HepG2 (cell line): Measurements from ENCODE around the gene NDUFB10. TPM values are rescaled to one million over a fixed set of nuclear protein-coding genes. Genes with fewer than 3 reads are reported as not detected.

Experiments used
- ATAC-seq: fragments of 200-7000 bp; cut with Tn5 transposase; 3 replicates; pipeline ENCODE4 v1.9.1; 2020; ENCODE audit warnings: mild to moderate bottlenecking, moderate library complexity
- BruUV-seq: library from RNA; stranded (reverse); fragments of 400-500 nt; replicated peaks from 2 replicates; lab custom pipeline; 2021; lab: Mats Ljungman, UMichigan
- CTCF ChIA-PET: fragments of 300-600 bp; formaldehyde crosslinking; extraction: SDS; loops from one replicate; lab custom pipeline; 2021; ENCODE audit warnings: low total read pairs, inconsistent platforms, low intra/inter-chr PET ratio; lab: Yijun Ruan, JAX
- POLR2A ChIA-PET: fragments of 350-600 bp; sonication (Branson Sonifier 250); formaldehyde crosslinking; loops from one replicate; lab custom pipeline; 2020; ENCODE audit warnings: antibody characterized with exemption, inconsistent platforms; lab: Yijun Ruan, JAX
- DNase-seq: peaks from one replicate; pipeline ENCODE4 v3.0.0-alpha.2; 2015; ENCODE audit warnings: low spot score
- FAIRE-seq: peaks from 3 replicates; lab custom pipeline; 2011; peaks lifted over from hg19 to GRCh38; lab: Jason Lieb, UNC
- H2AFZ ChIP-seq: one replicate; pipeline ENCODE4 v1.6.1; 2011; ENCODE audit warnings: low read length, inconsistent platforms
- H3K27ac ChIP-seq: fragments of 300-600 bp; 3 replicates; pipeline ENCODE4 v1.8.0; 2011; ENCODE audit warnings: mixed run types, mild to moderate bottlenecking, mixed read lengths, low read length, inconsistent platforms; ENCODE audit not compliant: insufficient read depth; ENCODE audit errors: extremely low read length
- H3K27me3 ChIP-seq, 2 experiments: fragments of 200-600 bp in 1 of 2; 2 replicates in 1 of 2; 3 replicates in 1 of 2; pipeline versions ENCODE4 v1.6.0 to v1.8.0; 2011; ENCODE audit warnings: low read length in 2 of 2, mild to moderate bottlenecking in 2 of 2, moderate library complexity in 2 of 2, inconsistent platforms in 1 of 2; ENCODE audit not compliant: insufficient read depth in 2 of 2, control insufficient read depth in 1 of 2
- H3K36me3 ChIP-seq, 2 experiments: fragments of 200-600 bp in 1 of 2; replicated peaks in 1 of 2; 2 replicates in 1 of 2; 3 replicates in 1 of 2; pipeline versions ENCODE4 v1.5.1 to v1.8.0; 2011; ENCODE audit warnings: low read length in 2 of 2, inconsistent platforms in 1 of 2; ENCODE audit not compliant: insufficient read depth in 2 of 2, control insufficient read depth in 1 of 2
- H3K4me1 ChIP-seq: 2 replicates; pipeline ENCODE4 v1.5.1; 2012; ENCODE audit warnings: low read length, inconsistent platforms; ENCODE audit not compliant: insufficient read depth
- H3K4me2 ChIP-seq: 2 replicates; pipeline ENCODE4 v1.6.0; 2011; ENCODE audit warnings: low read depth, low read length, inconsistent platforms
- H3K4me3 ChIP-seq, 3 experiments: fragments of 200-600 bp in 1 of 3; sonication (generic), shearing (Covaris generic) in 1 of 3; replicated peaks in 1 of 3; 2 replicates each; pipeline ENCODE4 v1.5.1; 2011 to 2016; ENCODE audit warnings: low read length in 3 of 3, inconsistent platforms in 2 of 3, low read depth in 2 of 3, mild to moderate bottlenecking in 2 of 3, control low read depth in 1 of 3, mixed read lengths in 1 of 3; ENCODE audit not compliant: insufficient read depth in 1 of 3
- H3K79me2 ChIP-seq: one replicate; pipeline ENCODE4 v1.6.1; 2011; ENCODE audit warnings: low read length, inconsistent platforms; ENCODE audit not compliant: insufficient read depth
- H3K9ac ChIP-seq: 2 replicates; pipeline ENCODE4 v1.6.0; 2011; ENCODE audit warnings: mild to moderate bottlenecking, low read depth, low read length, inconsistent platforms; ENCODE audit not compliant: insufficient read depth
- H3K9me3 ChIP-seq: 2 replicates; pipeline ENCODE4 v1.5.1; 2012; ENCODE audit warnings: mild to moderate bottlenecking, low read length
- H4K20me1 ChIP-seq: 2 replicates; pipeline ENCODE4 v1.6.0; 2011; ENCODE audit warnings: inconsistent platforms, mild to moderate bottlenecking, low read length, moderate library complexity; ENCODE audit not compliant: insufficient read depth
- AGO2 ChIP-seq: fragments of 200-400 bp; formaldehyde crosslinking; optimal IDR thresholded peaks from 2 replicates; pipeline ENCODE3; 2017; ENCODE audit warnings: mild to moderate bottlenecking, low read depth, low read length, moderate library complexity
- RBFOX2 ChIP-seq: fragments of 200-400 bp; formaldehyde crosslinking; IDR thresholded peaks from 2 replicates; pipeline ENCODE4 v1.6.1; 2017; ENCODE audit warnings: low read depth, mild to moderate bottlenecking, low read length
- SRF ChIP-seq: IDR thresholded peaks from 2 replicates; pipeline ENCODE4 v1.6.1; 2011; ENCODE audit warnings: mild to moderate bottlenecking, low read depth, low read length, moderate library complexity
- WGBS: methylation state at CpG from one replicate; pipeline ENCODE4 v1.1.6; 2017; ENCODE audit warnings: low lambda C conversion rate; 5-methylcytosine and 5-hydroxymethylcytosine counted together
- in situ Hi-C: cut with HindIII; loops from 2 replicates; pipeline ENCODE4 v1.10.0; 2017; ENCODE audit warnings: low pct_unique_long_range_greater_than_20kb; ENCODE audit not compliant: extremely low pct_ligation_motif_present
- intact Hi-C: fragments of 100-400 bp; cut with micrococcal nuclease; formaldehyde crosslinking; loops from one replicate; pipeline ENCODE4 v1.10.0; 2022; ENCODE audit not compliant: unreplicated experiment
- polyA plus RNA-seq, 8 experiments: library from polyadenylated mRNA; depleted of rRNA in 3 of 8; stranded (reverse) in 7 of 8; unstranded in 1 of 8; fragments of >200 nt; fragmentation: Illumina TruSeq in 4 of 8; extraction: Trizol in 4 of 8; gene quantifications; 2 replicates each; pipeline versions ENCODE4 v1.2.1 to v1.2.3, GENCODE V29; 2011 to 2016; ENCODE audit warnings: low read depth in 4 of 8, missing spikeins in 1 of 8, mixed read lengths in 1 of 8; ENCODE audit not compliant: insufficient read depth in 1 of 8
- total RNA-seq, 5 experiments: library from RNA; depleted of rRNA; stranded (reverse); fragments of >200 nt; fragmentation: Illumina TruSeq; extraction: Trizol; gene quantifications; 2 replicates each; pipeline ENCODE4 v1.2.3, GENCODE V29; 2016; ENCODE audit warnings: low read depth in 1 of 5
- TF ChIP-seq, protein P1 (sequence below): sonication (generic); formaldehyde crosslinking; IDR thresholded peaks from 2 replicates; pipeline ENCODE4 v1.4.0; 2020; ENCODE audit warnings: missing genetic modification reagents

The NDUFB10 gene
- total and polyA plus RNA-seq, 2 of the 13 experiments (the other 11 are each of a cell fraction or from before 2014, with no cell fraction given), result 68.6 to 157 TPM

DNA sequence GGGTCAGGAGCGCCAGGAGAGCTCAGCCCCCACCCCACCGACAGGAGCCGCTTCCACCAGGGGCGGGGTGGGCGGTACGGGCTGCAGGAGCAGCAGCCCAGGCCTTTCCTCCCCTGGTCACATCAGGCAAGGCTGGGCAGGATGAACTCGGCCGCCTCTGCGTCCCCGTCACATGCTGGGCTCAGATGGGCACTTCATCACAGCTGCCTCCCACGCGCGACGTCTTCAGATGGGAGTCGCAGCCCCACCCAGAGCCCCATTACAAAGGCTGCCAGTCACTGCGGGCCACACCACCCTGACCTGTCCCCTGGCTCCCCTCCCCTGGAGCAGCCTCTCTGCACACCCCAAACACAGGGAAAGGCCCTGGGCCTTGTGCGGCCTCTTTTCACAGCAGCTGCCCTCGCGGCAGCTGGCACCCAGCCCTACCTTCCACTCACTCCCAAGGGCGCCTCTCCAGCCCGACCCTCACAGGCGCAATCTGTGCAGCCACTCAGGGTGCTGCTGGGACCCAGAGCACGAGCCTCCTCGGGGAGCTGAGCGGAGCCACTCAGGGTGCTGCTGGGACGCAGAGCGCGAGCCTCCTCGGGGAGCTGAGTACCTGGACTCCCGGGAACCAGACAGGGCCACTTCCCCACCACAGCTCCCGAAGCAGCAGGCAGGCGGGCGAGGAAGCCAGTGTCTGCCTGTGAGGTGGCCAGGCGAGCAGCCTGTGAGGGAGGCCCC, 45.6 kb downstream of the NDUFB10 start:
- FAIRE-seq, result no peak
- CTCF ChIA-PET, result interaction anchor here (1.7 kb wide), 1 partner anchor 136 kb away, joined by 10 read pairs; no protein-coding TSS in a partner anchor
- Histone ChIP-seq H3K27ac (peak overlapping the region; percentile 1), H4K20me1 (peaks cover 18% of the 10 kb centered on the region; the same call in 1 of the 2 replicates), H3K36me3 (peaks cover 19 to 35% of the 10 kb centered on the region in 2 experiments), H3K79me2 (peaks cover 47% of the 10 kb centered on the region), H3K4me3 (peak overlapping the region in 1 of 3 experiments; percentile 17; a peak in 1 of 6 replicates), H3K27me3 (no peaks in the 10 kb centered on the region), H3K9me3 (no peaks in the 10 kb centered on the region), H3K4me2 (peak overlapping the region; percentile 42; the same call in 1 of the 2 replicates), H2AFZ (no peak overlapping the region), H3K9ac (no peak overlapping the region), H3K4me1 (peaks cover 43% of the 10 kb centered on the region)
- intact Hi-C loops (no loop called here), in situ Hi-C loops (no loop called here)
- WGBS, result 93% methylated on average over 21 of the region's 34 CpGs
- TF ChIP-seq, protein P1, sequence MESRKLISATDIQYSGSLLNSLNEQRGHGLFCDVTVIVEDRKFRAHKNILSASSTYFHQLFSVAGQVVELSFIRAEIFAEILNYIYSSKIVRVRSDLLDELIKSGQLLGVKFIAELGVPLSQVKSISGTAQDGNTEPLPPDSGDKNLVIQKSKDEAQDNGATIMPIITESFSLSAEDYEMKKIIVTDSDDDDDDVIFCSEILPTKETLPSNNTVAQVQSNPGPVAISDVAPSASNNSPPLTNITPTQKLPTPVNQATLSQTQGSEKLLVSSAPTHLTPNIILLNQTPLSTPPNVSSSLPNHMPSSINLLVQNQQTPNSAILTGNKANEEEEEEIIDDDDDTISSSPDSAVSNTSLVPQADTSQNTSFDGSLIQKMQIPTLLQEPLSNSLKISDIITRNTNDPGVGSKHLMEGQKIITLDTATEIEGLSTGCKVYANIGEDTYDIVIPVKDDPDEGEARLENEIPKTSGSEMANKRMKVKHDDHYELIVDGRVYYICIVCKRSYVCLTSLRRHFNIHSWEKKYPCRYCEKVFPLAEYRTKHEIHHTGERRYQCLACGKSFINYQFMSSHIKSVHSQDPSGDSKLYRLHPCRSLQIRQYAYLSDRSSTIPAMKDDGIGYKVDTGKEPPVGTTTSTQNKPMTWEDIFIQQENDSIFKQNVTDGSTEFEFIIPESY, result peak; percentile 81
- TF ChIP-seq SRF, result no peak
- peak; percentile 57 for TF ChIP-seq AGO2
- peak; percentile 65 for TF ChIP-seq RBFOX2
- no peak for DNase-seq
- no peak; the same call in 2 of the 3 replicates for ATAC-seq
- POLR2A ChIA-PET, result interaction anchor here (0.7 to 2.8 kb wide), 8 partner anchors 11 to 150 kb away, joined by 3 to 27 read pairs (median 5); partner anchors contain the start of genes GFER, NPW, RPS2 and TRAF7
- no TSS peak for BruUV-seq
